AG04449 (cell line): ENCODE results near the gene RIT1.

Experiments
- CTCF ChIA-PET: fragments of 350-600 bp; formaldehyde crosslinking; extraction: SDS; loops from one replicate; lab custom pipeline; 2021; ENCODE audit warnings: antibody characterized with exemption; lab: Yijun Ruan, JAX
- POLR2A ChIA-PET: fragments of 400-600, 350-600 bp; formaldehyde crosslinking; extraction: SDS; loops from one replicate; lab custom pipeline; 2020; ENCODE audit warnings: antibody characterized with exemption, inconsistent platforms; lab: Yijun Ruan, JAX
- DNase-seq: peaks from one replicate; pipeline ENCODE4 v3.0.0-alpha.2; 2010; ENCODE audit warnings: low read depth, low spot score
- H3K4me3 ChIP-seq: 2 replicates; pipeline ENCODE4 v1.5.1; 2011; ENCODE audit warnings: low read depth, mild to moderate bottlenecking, control low read depth, low read length
- CTCF ChIP-seq: IDR thresholded peaks from one replicate; pipeline ENCODE4 v1.5.1; 2011; ENCODE audit warnings: mild to moderate bottlenecking, moderate library complexity, low read length, control low read depth, inconsistent platforms; ENCODE audit not compliant: insufficient read depth; ENCODE audit errors: missing control alignments

RIT1 gene

GRCh38 chr1:155884031-155884960 is 26.9 kb downstream of the RIT1 start:
- POLR2A ChIA-PET = interaction anchor here (1.2 kb wide), 1 partner anchor 9 kb away, joined by 6 read pairs; no protein-coding TSS in a partner anchor
- H3K4me3 ChIP-seq = no peak overlapping the region
- TF ChIP-seq CTCF = no peak
- CTCF ChIA-PET = interaction anchor here (0.6 to 1.4 kb wide), 3 partner anchors 12 to 105 kb away, joined by 3 to 4 read pairs (median 3); no protein-coding TSS in a partner anchor
- DNase-seq = no peak

DNA sequence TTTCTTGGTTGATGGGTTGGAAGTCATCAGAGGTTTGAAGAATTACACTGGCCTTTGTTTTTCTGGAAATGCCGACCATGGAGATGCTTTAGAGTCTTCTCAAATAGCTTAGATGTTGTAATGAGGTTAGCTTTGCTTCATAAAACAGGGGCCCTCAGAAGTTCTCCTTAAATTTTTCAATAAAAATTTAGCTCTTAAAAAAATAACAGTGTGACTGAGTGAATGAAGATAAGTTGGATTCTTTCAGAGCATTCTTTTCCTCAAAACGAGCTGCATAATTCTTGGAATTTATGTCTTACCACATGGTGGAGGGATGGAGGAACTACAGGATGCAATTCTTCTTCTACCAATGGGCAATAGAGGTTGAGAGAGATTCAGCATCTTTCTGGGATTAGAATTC is 28.4 kb downstream of the RIT1 start:
- CTCF ChIA-PET = interaction anchor here (0.7 to 2.1 kb wide), 7 partner anchors 10 to 106 kb away, joined by 3 to 13 read pairs (median 3); no protein-coding TSS in a partner anchor
- POLR2A ChIA-PET = no interaction called here
- TF ChIP-seq CTCF = no peak
- no peak overlapping the region for H3K4me3 ChIP-seq
- DNase-seq = no peak

GRCh38 chr1:155882235-155882634 is 28.9 kb downstream of the RIT1 start:
- no peak for TF ChIP-seq CTCF
- CTCF ChIA-PET = interaction anchor here (0.7 to 2.1 kb wide), 7 partner anchors 10 to 106 kb away, joined by 3 to 13 read pairs (median 3); no protein-coding TSS in a partner anchor
- H3K4me3 ChIP-seq = no peak overlapping the region
- POLR2A ChIA-PET = no interaction called here
- no peak for DNase-seq

GRCh38 chr1:155880950-155881349 is 30.2 kb downstream of the RIT1 start:
- no peak for TF ChIP-seq CTCF
- CTCF ChIA-PET = no interaction called here
- H3K4me3 ChIP-seq = no peak overlapping the region
- POLR2A ChIA-PET = interaction anchor here (0.8 kb wide), 1 partner anchor 20 kb away, joined by 3 read pairs; no protein-coding TSS in a partner anchor
- no peak for DNase-seq

DNA sequence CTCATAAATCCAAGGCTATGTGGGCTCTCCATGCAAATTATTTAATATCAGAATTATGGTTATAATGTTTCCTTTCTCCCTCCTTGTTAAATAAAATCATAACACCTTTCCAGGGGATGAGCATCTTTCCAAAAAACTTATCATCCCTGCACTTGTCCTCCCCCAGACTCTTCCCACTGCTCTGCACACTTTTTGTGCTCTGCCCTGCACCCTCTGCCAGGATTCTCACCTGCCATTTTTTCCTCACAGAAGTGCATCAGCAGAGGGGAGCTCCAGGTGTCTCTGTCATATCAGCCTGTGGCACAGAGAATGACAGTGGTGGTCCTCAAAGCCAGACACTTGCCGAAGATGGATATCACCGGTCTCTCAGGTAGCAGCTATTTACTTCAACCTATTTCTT is 30.9 kb downstream of the RIT1 start:
- ChIA-PET CTCF (no interaction called here), POLR2A (interaction anchor here (0.8 kb wide), 1 partner anchor 19 kb away, joined by 3 read pairs; no protein-coding TSS in a partner anchor)
- DNase-seq = no peak
- no peak for TF ChIP-seq CTCF
- H3K4me3 ChIP-seq = no peak overlapping the region

DNA sequence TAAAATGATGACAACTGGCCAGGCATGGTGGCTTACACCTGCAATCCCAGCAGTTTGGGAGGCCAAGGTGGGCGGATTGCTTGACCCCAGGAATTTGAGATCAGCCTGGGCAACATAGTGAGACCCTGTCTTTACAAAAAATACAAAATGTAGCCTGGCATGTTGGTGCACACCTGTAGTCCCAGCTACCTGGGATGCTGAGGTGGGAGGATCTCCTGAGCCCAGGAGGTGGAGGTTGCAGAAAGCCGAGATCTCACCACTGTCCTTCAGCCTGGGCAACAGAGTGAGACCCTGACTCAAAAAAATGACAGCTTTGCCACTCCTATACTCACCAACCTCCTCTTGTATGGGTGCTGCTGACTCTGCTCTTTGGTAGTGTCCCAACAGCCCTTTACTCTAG is 33.2 kb downstream of the RIT1 start:
- H3K4me3 ChIP-seq = no peak overlapping the region
- POLR2A ChIA-PET = interaction anchor here (0.6 kb wide), 1 partner anchor 170 kb away, joined by 3 read pairs; no protein-coding TSS in a partner anchor
- TF ChIP-seq CTCF = no peak
- CTCF ChIA-PET = interaction anchor here (1.4 to 2.6 kb wide), 3 partner anchors 12 to 22 kb away, joined by 3 to 8 read pairs (median 3); partner anchors contain the start of gene SYT11
- DNase-seq = no peak
